GM19240 (cell line): ENCODE results near the gene CEBPB.

Experiments
- DNase-seq: peaks from one replicate; pipeline ENCODE4 v3.0.0; 2011; ENCODE audit warnings: low spot score; ENCODE audit not compliant: insufficient read length

Gene CEBPB

GRCh38 chr20:50226093-50226974 lies 35.7 kb downstream of the CEBPB start:
- DNase-seq: no peak

- no peak for DNase-seq
These were observed 36.9 kb downstream of the CEBPB start for GRCh38 chr20:50227506-50227905.

GRCh38 chr20:50229156-50229607 lies 38.6 kb downstream of the CEBPB start:
- DNase-seq: no peak

GRCh38 chr20:50230184-50230583 lies 39.6 kb downstream of the CEBPB start:
- no peak for DNase-seq

GRCh38 chr20:50230871-50231560 lies 40.4 kb downstream of the CEBPB start:
- DNase-seq: no peak

- no peak for DNase-seq
These were observed 41.2 kb downstream of the CEBPB start for GRCh38 chr20:50231854-50232253.

- no peak for DNase-seq
These were observed 42.2 kb downstream of the CEBPB start for GRCh38 chr20:50232651-50233324.

- DNase-seq: no peak
These were observed 42.9 kb downstream of the CEBPB start for GRCh38 chr20:50233325-50234212.

- DNase-seq: no peak
These were observed 43.7 kb downstream of the CEBPB start for GRCh38 chr20:50234288-50234687.

- no peak for DNase-seq
These were observed 46.7 kb downstream of the CEBPB start for GRCh38 chr20:50237349-50237748.

GRCh38 chr20:50238081-50238800 lies 47.6 kb downstream of the CEBPB start:
- DNase-seq: no peak

- no peak for DNase-seq
These were observed 49.5 kb downstream of the CEBPB start for GRCh38 chr20:50240092-50240491.

- no peak for DNase-seq
These were observed 51.5 kb downstream of the CEBPB start for GRCh38 chr20:50242178-50242514.
